ENCODE measurements around the gene RPL15. TPM values are rescaled to one million over a fixed set of nuclear protein-coding genes. Genes with fewer than 3 reads are reported as not detected.

RPL15 gene
- total RNA-seq, 2 experiments from 2014 or later = 2,355 to 2,390 TPM

- H3K9me3 ChIP-seq (ENCODE audit: low read length) = no peaks in the 10 kb centered on the region
- no peaks in the 10 kb centered on the region for H4K20me1 ChIP-seq (ENCODE audit: insufficient read depth, low read length)
- CTCF ChIA-PET (ENCODE audit: unreplicated experiment) = no interaction called here
- H3K27ac ChIP-seq (ENCODE audit: low read depth, low read length, poor library complexity, severe bottlenecking) = no peak overlapping the region
- no peak for DNase-seq (ENCODE audit: low spot score)
- H3K4me3 ChIP-seq (ENCODE audit: low read depth, low read length, poor library complexity, severe bottlenecking) = no peak overlapping the region
- intact Hi-C loops (cut with micrococcal nuclease; ENCODE audit: unreplicated experiment) = loop anchor here (10.0 kb wide), 1 partner anchor 328 kb away; no protein-coding TSS in a partner anchor
- H3K4me2 ChIP-seq (ENCODE audit: low read length) = no peak overlapping the region
- H3K36me3 ChIP-seq (ENCODE audit: insufficient read depth, low read length) = no peaks in the 10 kb centered on the region
- no TSS peak for BruUV-seq (replicated peaks)
- POLR2A ChIA-PET = no interaction called here
- H3K4me1 ChIP-seq (ENCODE audit: insufficient read depth, low read length, poor library complexity, severe bottlenecking) = peaks cover 20% of the 10 kb centered on the region
- no peak overlapping the region for H2AFZ ChIP-seq (ENCODE audit: low read length)
- peaks cover 9% of the 10 kb centered on the region; the same call in 1 of the 2 replicates for H3K79me2 ChIP-seq (ENCODE audit: insufficient read depth, low read depth, low read length)
- no peaks in the 10 kb centered on the region for H3K9me2 ChIP-seq (ENCODE audit: insufficient read depth, low read length)
- no peak for TF ChIP-seq CTCF (conservative IDR thresholded peaks at IDR 0.05; ENCODE audit: low read length)
- no peak for TF ChIP-seq EZH2phosphoT487 (IDR thresholded peaks at IDR 0.05; ENCODE audit: borderline replicate concordance, low read depth, low read length)
Measured at GRCh38 chr3:23942546-23942945, 25.6 kb downstream of the RPL15 start.

DNA sequence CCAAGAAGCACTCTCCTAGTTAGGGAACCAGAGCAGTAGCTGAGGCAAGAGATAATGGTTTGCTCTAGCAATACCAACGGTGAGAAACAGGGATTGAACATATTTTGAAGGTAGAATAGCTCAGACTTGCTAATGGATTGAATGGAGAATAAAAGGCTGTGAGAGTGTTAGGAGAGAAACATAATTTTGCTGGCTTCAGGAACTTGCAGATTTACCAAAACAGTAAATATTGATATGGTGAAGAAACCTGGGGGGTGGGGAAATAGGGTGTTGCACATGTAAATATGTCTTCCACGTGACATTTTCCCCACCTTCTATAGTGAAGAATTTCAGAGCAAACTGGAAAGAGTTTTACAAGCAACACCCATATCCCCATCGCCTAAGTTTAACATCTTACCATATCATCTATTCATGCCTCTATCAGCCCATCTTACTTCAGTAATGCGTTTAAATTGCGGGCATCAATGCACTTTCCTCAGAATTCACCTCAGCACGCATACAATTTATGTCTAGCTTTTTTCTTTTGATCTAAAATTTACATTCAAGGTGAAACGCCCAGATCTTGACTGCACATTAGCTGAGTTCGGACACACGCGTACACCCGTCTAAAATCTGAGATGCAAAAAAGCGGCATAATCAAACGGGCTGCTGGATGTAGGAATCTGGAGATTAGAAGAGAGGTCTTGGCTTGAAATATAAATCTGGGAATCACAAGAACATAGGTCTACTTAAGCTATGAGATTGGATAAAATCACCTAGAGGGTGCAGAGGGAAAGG is 27.3 kb downstream of the RPL15 start:
- intact Hi-C loops (cut with micrococcal nuclease; ENCODE audit: unreplicated experiment) = loop anchor here (2.0 to 10.0 kb wide), 2 partner anchors 55 to 329 kb away; no protein-coding TSS in a partner anchor
- POLR2A ChIA-PET = interaction anchor here (0.5 to 1.7 kb wide), 6 partner anchors 10 to 411 kb away, joined by 3 to 8 read pairs (median 4); no protein-coding TSS in a partner anchor
- no TSS peak for BruUV-seq (replicated peaks)

More for the DNA sequence above, 27.3 kb downstream of the RPL15 start:
- peak; percentile 28 for DNase-seq (ENCODE audit: low spot score)
- CTCF ChIA-PET (ENCODE audit: unreplicated experiment) = no interaction called here
- no peaks in the 10 kb centered on the region for H3K36me3 ChIP-seq (ENCODE audit: insufficient read depth, low read length)
- peak overlapping the region; percentile 92 for H3K4me2 ChIP-seq (ENCODE audit: low read length)
- no peak overlapping the region for H3K27ac ChIP-seq (ENCODE audit: low read depth, low read length, poor library complexity, severe bottlenecking)
- H4K20me1 ChIP-seq (ENCODE audit: insufficient read depth, low read length) = no peaks in the 10 kb centered on the region
- H3K79me2 ChIP-seq (ENCODE audit: insufficient read depth, low read depth, low read length) = peaks cover 9% of the 10 kb centered on the region; the same call in 1 of the 2 replicates
- TF ChIP-seq CTCF (conservative IDR thresholded peaks at IDR 0.05; ENCODE audit: low read length) = no peak
- TF ChIP-seq EZH2phosphoT487 (IDR thresholded peaks at IDR 0.05; ENCODE audit: borderline replicate concordance, low read depth, low read length) = no peak
- H3K4me3 ChIP-seq (ENCODE audit: low read depth, low read length, poor library complexity, severe bottlenecking) = peak overlapping the region; percentile 72
- H2AFZ ChIP-seq (ENCODE audit: low read length) = peak overlapping the region; percentile 74; the same call in 1 of the 2 replicates
- peaks cover 21% of the 10 kb centered on the region for H3K4me1 ChIP-seq (ENCODE audit: insufficient read depth, low read length, poor library complexity, severe bottlenecking)
- H3K9me2 ChIP-seq (ENCODE audit: insufficient read depth, low read length) = no peaks in the 10 kb centered on the region
- H3K9me3 ChIP-seq (ENCODE audit: low read length) = no peaks in the 10 kb centered on the region

Data from OCI-LY7 (cell line).